Loucy (cell line): ENCODE data around the gene C6.

ENCODE experiments used
- H2AFZ ChIP-seq: fragments of 200-600 bp; sonication (generic); 2 replicates; pipeline ENCODE4 v1.6.0; 2016; ENCODE audit warnings: antibody characterized with exemption, mild to moderate bottlenecking, low read length, moderate library complexity
- H3F3A ChIP-seq: fragments of 200-600 bp; 2 replicates; pipeline ENCODE4 v1.6.0; 2016; ENCODE audit warnings: antibody characterized with exemption, low read depth, mild to moderate bottlenecking
- H3K27me3 ChIP-seq: fragments of 200-600 bp; sonication (generic); 2 replicates; pipeline ENCODE4 v1.6.1; 2014; ENCODE audit warnings: low read length, mild to moderate bottlenecking; ENCODE audit not compliant: insufficient read depth, poor library complexity, severe bottlenecking
- H3K36me3 ChIP-seq: fragments of 200-600 bp; sonication (generic); 2 replicates; pipeline ENCODE4 v1.6.1; 2016; ENCODE audit warnings: low read length; ENCODE audit not compliant: insufficient read depth
- H3K4me1 ChIP-seq: fragments of 200-600 bp; sonication (generic); 2 replicates; pipeline ENCODE4 v1.5.1; 2014; ENCODE audit warnings: low read length, mild to moderate bottlenecking; ENCODE audit not compliant: insufficient read depth, poor library complexity, severe bottlenecking
- H3K4me2 ChIP-seq: fragments of 200-600 bp; sonication (generic); 2 replicates; pipeline ENCODE4 v1.6.0; 2014; ENCODE audit warnings: antibody characterized with exemption, low read length, low read depth, mild to moderate bottlenecking; ENCODE audit not compliant: poor library complexity, severe bottlenecking
- H3K4me3 ChIP-seq: fragments of 200-600 bp; sonication (generic); 2 replicates; pipeline ENCODE4 v1.5.1; 2014; ENCODE audit warnings: low read length, mild to moderate bottlenecking, mixed read lengths; ENCODE audit not compliant: poor library complexity, severe bottlenecking
- H3K79me2 ChIP-seq: fragments of 200-600 bp; sonication (generic); 2 replicates; pipeline ENCODE4 v1.6.1; 2014; ENCODE audit warnings: low read length; ENCODE audit not compliant: insufficient read depth
- H3K9ac ChIP-seq: fragments of 200-600 bp; sonication (generic); 2 replicates; pipeline ENCODE4 v1.6.0; 2014; ENCODE audit warnings: mild to moderate bottlenecking, low read depth, low read length, moderate library complexity; ENCODE audit not compliant: poor library complexity, severe bottlenecking
- H3K9me2 ChIP-seq: fragments of 200-600 bp; sonication (generic); replicated peaks from 2 replicates; pipeline ENCODE4 v1.6.1; 2016; ENCODE audit warnings: low read depth, low read length, mixed read lengths
- H3K9me3 ChIP-seq: fragments of 200-600 bp; sonication (generic); 2 replicates; pipeline ENCODE4 v1.6.1; 2014; ENCODE audit warnings: mild to moderate bottlenecking, antibody characterized with exemption, low read length, low read depth; ENCODE audit not compliant: insufficient read depth
- H4K20me1 ChIP-seq: fragments of 200-600 bp; sonication (generic); 2 replicates; pipeline ENCODE4 v1.6.0; 2014; ENCODE audit warnings: antibody characterized with exemption, low read length, mild to moderate bottlenecking; ENCODE audit not compliant: insufficient read depth, poor library complexity, severe bottlenecking
- EZH2phosphoT487 ChIP-seq: fragments of 200-600 bp; IDR thresholded peaks from 2 replicates; pipeline ENCODE4 v1.6.1; 2018; ENCODE audit warnings: antibody characterized with exemption, mild to moderate bottlenecking, moderate library complexity, borderline replicate concordance
- TF ChIP-seq, protein P1 (sequence below): fragments of 200-600 bp; sonication (generic); conservative IDR thresholded peaks from 2 replicates; pipeline ENCODE4 v1.5.1; 2014; ENCODE audit warnings: mild to moderate bottlenecking, antibody characterized with exemption, low read length

Gene C6

DNA sequence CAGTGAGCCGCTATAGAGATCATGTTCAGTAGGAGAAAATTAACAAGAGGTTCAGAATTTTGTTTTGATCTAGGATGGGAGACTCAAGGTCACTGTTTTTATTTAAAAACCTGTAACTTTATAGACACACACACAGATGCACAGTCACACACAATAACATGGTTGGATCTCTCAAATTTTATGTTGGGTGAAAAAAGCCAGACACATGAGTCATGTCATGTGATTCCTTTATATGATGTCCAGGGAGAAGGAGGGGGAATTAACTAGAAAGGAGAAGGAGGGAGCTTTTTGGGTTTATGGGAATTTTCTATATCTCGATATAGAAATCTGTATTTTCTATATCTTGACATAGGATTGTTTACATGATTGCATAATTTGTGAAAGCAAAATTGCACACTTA lies 17.1 kb downstream of the C6 start:
- no peaks in the 10 kb centered on the region for H3F3A ChIP-seq
- no peaks in the 10 kb centered on the region for H4K20me1 ChIP-seq
- TF ChIP-seq, protein P1, sequence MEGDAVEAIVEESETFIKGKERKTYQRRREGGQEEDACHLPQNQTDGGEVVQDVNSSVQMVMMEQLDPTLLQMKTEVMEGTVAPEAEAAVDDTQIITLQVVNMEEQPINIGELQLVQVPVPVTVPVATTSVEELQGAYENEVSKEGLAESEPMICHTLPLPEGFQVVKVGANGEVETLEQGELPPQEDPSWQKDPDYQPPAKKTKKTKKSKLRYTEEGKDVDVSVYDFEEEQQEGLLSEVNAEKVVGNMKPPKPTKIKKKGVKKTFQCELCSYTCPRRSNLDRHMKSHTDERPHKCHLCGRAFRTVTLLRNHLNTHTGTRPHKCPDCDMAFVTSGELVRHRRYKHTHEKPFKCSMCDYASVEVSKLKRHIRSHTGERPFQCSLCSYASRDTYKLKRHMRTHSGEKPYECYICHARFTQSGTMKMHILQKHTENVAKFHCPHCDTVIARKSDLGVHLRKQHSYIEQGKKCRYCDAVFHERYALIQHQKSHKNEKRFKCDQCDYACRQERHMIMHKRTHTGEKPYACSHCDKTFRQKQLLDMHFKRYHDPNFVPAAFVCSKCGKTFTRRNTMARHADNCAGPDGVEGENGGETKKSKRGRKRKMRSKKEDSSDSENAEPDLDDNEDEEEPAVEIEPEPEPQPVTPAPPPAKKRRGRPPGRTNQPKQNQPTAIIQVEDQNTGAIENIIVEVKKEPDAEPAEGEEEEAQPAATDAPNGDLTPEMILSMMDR = no peak
- TF ChIP-seq EZH2phosphoT487 = no peak
- H3K9ac ChIP-seq = no peak overlapping the region
- no peaks in the 10 kb centered on the region for H3K9me2 ChIP-seq
- no peaks in the 10 kb centered on the region for H3K9me3 ChIP-seq
- no peaks in the 10 kb centered on the region for H3K36me3 ChIP-seq
- no peak overlapping the region for H2AFZ ChIP-seq
- H3K4me3 ChIP-seq = no peak overlapping the region
- H3K79me2 ChIP-seq = no peaks in the 10 kb centered on the region
- H3K4me1 ChIP-seq = no peaks in the 10 kb centered on the region
- no peaks in the 10 kb centered on the region for H3K27me3 ChIP-seq
- H3K4me2 ChIP-seq = no peak overlapping the region

DNA sequence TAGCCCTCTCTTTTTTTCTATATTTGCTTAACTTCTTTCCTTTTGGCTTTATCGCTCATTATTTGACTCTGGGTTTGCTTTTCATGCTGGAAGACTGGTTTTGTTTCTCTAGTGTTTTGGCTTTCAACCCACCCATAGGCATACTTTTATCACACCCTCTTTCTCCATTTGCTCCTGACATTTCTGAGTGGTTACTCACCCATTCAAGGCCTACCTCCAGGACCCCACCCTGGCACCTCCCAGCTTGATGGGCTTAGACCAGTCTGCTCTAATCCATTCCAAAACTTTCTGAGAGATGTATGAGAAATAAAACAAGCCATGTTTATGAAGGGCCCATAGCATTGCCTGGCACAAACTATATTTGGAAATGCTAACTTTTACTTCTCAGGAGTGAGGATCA lies 18.1 kb downstream of the C6 start:
- no peaks in the 10 kb centered on the region for H4K20me1 ChIP-seq

DNA sequence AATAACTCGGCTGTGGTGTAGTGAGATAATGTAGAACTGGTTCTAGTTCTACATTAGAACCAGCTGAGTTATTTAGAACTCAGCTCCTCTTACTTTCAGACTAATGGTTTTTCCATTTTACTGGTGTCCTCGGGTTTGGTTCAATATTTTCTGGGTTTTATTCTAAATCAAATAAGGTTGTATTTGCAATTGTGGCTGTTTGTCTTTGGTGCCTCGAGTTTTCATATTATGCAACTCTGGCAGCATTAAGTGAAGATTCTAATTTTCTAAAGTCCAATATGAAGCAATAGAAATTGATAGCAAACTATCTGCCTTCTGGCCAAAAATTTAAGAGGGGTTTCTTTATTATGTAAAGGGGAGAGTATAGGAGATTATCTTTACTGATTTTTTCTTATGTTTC lies 19.0 kb downstream of the C6 start:
- no peaks in the 10 kb centered on the region for H3K79me2 ChIP-seq
- no peaks in the 10 kb centered on the region for H3F3A ChIP-seq
- H3K4me1 ChIP-seq = no peaks in the 10 kb centered on the region
- no peak overlapping the region for H3K4me3 ChIP-seq
- no peak overlapping the region for H3K9ac ChIP-seq
- no peak overlapping the region for H2AFZ ChIP-seq
- no peaks in the 10 kb centered on the region for H3K9me2 ChIP-seq
- no peaks in the 10 kb centered on the region for H3K36me3 ChIP-seq
- TF ChIP-seq, protein P1 = no peak
- no peak for TF ChIP-seq EZH2phosphoT487
- H4K20me1 ChIP-seq = no peaks in the 10 kb centered on the region
- no peak overlapping the region for H3K4me2 ChIP-seq
- H3K27me3 ChIP-seq = no peaks in the 10 kb centered on the region
- H3K9me3 ChIP-seq = no peaks in the 10 kb centered on the region

More for the DNA sequence above, 18.1 kb downstream of the C6 start:
- Histone ChIP-seq H3F3A (no peaks in the 10 kb centered on the region), H3K9me2 (no peaks in the 10 kb centered on the region), H3K9ac (no peak overlapping the region), H3K4me3 (no peak overlapping the region), H3K9me3 (no peaks in the 10 kb centered on the region), H3K4me1 (no peaks in the 10 kb centered on the region), H3K27me3 (no peaks in the 10 kb centered on the region), H2AFZ (no peak overlapping the region), H3K4me2 (no peak overlapping the region), H3K79me2 (no peaks in the 10 kb centered on the region), H3K36me3 (no peaks in the 10 kb centered on the region)
- TF ChIP-seq, protein P1 = no peak
- TF ChIP-seq EZH2phosphoT487 = no peak
